NOMO-1 (cell line): ENCODE results near the gene MOV10L1.
A peak's percentile ranks its signal among the peaks of the same experiment; 100 is the strongest.
"Not testable (repeated sequence)": the region's sequence is repeated elsewhere in the genome, so short reads cannot be mapped to it uniquely, and the experiment has no call there.

Source experiments
- DNase-seq, 2 experiments: peaks; one replicate each; lab custom pipeline; 2025; ENCODE audit not compliant: unreplicated experiment in 2 of 2; lab: John Stamatoyannopoulos, UW

Gene MOV10L1

DNA sequence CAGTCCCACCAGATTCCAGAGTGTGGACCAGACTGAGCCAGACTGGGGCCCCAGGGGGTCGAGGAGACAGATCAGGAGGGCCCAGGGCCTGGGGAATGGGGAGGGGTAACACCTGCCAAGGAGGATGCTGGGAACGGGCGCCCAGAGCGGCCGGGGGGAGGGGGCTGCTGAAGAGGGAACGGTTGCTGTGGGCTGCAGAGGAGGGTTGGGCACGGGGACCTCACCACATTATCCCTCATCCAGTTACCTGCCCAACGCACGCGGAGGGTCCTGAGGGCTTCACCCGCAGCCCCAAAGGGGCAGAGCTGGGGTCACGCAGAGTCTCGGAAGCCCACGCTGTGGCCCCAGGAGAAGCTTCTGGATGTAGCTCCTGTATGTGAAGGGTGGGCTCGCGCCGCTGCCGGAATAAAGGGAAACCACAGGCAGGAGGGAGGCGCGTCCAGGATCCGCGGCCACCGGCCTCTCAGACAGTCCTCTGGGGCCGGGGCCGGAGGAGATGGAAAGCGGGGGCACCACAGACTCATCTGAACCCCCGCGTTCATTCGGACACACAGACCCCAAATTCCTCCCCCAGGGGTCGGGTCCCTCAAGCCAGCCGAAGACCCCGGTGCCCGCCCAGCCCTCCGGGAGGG, 110.1 kb downstream of the MOV10L1 start:
- DNase-seq: peak in 1 of 2 experiments; percentile 10

DNA sequence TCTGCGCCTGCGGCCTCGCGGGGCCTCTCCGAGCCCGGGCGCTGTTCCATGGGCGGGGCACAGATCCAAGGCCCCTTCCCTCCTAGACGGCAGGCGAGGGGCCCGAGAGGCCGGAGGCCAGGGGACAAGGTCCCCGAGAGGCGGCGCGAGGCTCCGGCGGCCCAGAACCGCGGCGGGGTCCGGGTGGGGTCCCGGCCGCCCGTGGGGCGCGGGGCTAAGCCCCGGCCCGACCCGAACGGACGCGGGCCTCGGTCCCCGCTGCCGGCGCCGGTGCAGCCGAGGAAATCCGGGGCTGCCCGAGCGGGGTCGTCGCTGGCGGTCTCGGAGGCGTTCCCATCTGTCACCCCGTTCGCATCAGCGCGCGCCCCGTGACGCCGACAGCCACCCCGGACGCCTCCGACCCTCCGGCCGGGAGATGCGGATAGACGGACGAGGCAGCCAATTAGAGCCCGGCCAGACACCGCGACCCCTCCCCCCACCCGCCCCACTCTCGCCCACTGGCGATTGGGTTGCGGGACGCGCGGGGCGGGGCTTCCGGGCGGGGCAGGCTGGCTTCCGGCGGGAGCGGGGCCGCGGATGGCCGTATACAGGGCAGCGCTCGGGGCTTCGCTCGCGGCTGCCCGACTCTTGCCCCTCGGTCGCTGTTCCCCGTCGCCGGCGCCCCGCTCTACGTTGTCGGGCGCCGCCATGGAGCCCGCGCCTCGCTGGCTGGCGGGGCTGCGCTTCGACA, 110.8 kb downstream of the MOV10L1 start, which contains the start of gene SELENOO:
Gene SELENOO (plus strand): TSS at position 551 of the 730 bp plus-strand sequence. CDS start 26 bp downstream, at position 577.
- DNase-seq: peak; percentile 77 to 84

DNA sequence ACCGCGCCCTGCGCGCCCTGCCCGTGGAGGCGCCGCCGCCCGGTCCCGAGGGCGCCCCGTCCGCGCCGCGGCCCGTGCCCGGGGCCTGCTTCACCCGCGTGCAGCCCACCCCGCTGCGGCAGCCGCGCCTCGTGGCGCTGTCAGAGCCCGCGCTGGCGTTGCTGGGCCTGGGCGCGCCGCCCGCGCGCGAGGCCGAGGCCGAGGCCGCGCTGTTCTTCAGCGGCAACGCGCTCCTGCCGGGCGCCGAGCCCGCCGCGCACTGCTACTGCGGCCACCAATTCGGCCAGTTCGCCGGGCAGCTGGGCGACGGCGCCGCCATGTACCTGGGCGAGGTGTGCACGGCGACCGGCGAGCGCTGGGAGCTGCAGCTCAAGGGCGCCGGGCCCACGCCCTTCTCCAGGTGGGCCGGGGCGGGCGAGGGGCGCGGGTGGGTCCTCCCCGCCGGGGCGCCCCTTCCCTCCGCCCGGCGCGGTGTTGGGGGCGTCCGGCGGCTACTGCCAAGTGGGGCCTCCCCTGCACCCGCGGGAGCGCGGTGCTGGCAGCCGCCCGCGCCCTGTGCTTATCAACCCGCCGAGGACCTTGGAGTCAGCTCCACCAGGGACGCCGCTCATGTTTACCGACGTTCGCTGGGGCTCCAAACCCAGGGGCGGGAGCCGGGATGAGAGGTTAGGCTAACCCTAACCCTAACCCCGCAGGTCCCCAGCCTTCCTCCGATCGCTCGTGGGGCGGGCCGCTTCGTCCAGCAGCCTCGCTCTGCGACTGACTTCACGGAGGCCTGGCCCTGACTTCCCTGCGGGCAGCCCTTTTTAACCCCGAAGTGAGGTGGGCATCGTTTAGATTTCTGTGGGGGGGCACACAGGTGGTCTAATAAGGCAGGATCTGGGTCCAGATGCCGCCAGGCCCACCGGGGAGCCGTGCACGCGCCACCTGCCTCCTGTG, 111.7 kb downstream of the MOV10L1 start:
- DNase-seq: no peak

GRCh38 chr22:50202130-50202666, 112.4 kb downstream of the MOV10L1 start:
- DNase-seq: no peak

GRCh38 chr22:50203288-50203687, 113.5 kb downstream of the MOV10L1 start:
- DNase-seq: no peak

- peak in 1 of 2 experiments; percentile 18 for DNase-seq
Observed at GRCh38 chr22:50204571-50204970, 114.8 kb downstream of the MOV10L1 start.

DNA sequence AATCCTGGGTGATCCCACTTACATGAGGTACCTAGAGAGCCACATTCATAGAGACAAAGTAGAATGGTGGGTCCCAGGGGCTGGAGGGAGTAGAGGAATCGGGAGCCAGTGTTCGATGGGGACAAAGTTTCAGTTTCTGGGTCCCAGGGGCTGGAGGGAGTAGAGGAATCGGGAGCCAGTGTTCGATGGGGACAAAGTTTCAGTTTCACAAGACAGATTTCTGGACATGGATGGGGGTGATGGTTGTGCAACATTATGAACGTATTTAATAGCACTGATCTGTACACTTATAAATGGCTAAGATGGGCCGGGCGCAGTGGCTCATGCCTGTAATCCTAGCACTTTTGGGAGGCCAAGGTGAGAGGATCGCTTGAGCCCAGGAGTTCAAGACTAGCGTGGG, 115.2 kb downstream of the MOV10L1 start:
- DNase-seq: not testable (repeated sequence)

DNA sequence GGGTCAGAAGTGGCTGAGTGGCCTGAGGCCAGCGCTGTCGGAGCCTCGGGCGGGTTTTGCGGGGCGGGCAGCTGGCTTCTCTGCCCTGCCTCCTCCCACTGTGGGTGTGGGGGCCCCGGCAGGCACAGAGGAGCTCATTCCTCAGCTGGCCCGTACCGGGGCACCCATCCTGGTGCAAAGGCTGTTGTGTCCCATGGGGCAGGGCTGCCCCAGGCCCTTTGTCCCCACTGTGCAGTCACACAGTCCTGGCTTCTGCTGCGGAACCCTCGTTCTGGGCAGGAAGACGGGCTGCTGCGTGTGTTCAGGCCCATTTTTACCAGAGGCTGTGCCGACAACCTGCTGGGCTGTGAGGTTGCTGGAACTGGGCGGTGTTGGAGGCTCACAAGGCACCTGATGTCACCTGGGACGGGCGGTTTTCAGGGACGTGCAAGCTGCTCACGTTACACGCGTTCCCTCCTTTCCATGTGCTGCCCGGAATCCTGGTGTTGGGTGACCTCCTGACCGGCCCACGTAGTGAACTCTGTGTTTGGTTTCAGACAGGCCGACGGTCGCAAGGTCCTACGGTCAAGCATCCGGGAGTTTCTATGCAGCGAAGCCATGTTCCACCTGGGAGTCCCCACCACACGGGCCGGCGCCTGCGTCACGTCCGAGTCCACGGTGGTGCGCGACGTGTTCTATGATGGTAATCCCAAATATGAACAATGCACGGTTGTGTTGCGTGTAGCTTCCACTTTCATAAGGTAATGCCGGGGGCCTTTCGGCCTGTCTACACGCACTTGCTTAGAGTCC, 116.2 kb downstream of the MOV10L1 start:
- DNase-seq: no peak

DNA sequence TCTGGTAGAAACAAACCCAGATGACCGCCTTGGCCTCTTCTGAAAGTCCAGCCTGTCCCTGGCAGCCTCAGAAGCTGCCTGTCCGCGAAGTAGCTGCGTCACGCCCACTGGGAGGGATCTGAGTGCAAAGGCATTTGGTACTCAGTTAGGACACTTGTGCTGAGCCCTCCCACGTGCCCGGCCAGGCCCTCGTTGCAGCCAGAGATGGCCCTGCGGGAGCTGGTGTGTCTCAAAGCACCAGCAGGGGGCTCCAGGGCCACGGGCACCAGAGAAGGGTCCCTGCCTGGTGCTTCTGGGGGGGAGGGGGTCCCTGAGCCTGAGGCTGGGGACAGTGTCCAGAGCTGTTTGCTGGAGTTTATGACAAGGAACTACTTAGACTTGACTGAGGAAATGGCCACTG, 116.8 kb downstream of the MOV10L1 start:
- no peak for DNase-seq

- no peak for DNase-seq
Observed at GRCh38 chr22:50207383-50208140, 117.8 kb downstream of the MOV10L1 start.

DNA sequence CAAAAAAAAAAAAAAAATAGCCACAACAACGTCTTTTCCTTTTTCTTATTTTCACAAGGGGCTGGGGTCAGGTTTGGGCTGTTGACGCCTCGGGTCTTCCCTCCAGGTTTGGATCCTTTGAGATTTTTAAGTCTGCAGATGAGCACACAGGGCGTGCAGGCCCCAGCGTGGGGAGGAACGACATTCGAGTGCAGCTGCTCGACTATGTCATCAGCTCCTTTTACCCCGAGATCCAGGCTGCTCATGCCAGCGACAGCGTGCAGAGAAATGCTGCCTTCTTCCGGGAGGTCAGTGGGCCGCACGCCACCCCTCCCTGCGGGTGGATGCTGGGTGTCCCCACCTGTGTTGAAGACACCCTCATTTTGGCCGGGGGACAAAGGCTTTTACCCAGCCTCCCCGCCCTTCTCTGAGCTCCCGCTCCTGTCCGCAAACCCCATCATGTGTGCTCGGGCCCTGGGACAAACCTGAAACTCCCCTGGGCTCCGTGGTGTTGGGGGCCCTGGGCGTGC, 118.7 kb downstream of the MOV10L1 start:
- no peak for DNase-seq

- no peak for DNase-seq
Observed at GRCh38 chr22:50208939-50209892, 119.4 kb downstream of the MOV10L1 start.

- DNase-seq: peak; percentile 22 to 47
Observed at GRCh38 chr22:50209893-50210292, 120.1 kb downstream of the MOV10L1 start.

DNA sequence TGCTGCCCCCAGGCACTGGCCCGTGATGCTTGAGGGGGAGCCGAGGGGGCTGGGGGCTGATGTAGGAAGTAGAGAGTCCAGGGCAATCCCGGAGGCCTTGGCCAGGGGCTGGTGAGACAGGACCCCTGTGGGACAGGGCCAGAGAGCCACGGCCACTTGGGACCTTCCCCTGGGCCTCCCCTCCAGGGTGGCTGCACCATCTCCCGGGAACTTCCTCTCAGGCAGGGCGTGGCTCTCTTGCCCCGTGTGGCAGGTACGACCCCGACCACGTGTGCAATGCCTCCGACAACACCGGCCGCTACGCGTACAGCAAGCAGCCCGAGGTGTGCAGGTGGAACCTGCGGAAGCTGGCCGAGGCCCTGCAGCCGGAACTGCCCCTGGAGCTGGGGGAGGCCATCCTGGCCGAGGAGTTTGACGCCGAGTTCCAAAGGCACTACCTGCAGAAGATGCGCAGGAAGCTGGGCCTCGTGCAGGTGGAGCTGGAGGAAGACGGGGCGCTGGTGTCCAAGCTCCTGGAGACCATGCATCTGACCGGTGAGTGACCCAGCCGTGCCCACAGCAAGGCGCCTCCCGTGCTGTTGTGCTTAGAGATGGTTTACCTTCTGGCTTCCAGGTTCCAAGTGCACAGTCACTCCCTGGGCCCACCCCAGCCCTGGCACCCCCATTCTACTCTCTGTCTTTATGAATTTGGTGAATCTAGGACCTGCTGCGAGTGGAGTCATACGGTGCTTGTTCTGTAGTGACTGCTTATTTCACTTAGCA, 120.8 kb downstream of the MOV10L1 start:
- DNase-seq: no peak

DNA sequence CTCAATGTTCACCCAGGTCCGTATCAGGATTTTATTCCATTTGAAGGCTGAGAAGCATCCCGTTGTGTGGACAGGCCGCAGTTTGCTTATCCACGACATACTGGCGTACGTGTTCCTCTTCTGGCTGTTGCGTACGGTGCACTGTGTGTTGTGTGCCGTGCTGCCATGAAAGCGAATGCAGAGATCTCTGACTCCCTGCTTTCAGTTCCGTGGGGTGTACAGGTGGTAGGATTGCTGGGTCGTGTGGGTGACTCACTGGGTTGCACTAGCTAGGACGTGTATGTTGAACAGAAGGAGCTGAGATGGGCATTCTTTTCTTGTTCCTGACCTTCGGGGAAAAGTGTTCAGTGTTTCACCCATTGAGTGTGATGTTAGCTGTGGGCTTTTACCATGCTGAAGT, 121.3 kb downstream of the MOV10L1 start:
- no peak for DNase-seq
